ENCODE results near the gene MKNK1.

GRCh38 chr1:46512135-46512791 is 91.8 kb downstream of the MKNK1 start:
- no peak for TF ChIP-seq POLR2A (IDR thresholded peaks at IDR 0.05; ENCODE audit: low read depth)
- TF ChIP-seq CTCF (IDR thresholded peaks at IDR 0.05) = no peak

All from esophagus muscularis mucosa (tissue), 3 donors.